ENCODE data around the gene ACSL3. TPM values are rescaled to one million over a fixed set of nuclear protein-coding genes. Genes with fewer than 3 reads are reported as not detected.

The ACSL3 gene
- total RNA-seq, 4 donors from 2014 or later, result 42.4 to 72.2 (median 62.2) TPM

DNA sequence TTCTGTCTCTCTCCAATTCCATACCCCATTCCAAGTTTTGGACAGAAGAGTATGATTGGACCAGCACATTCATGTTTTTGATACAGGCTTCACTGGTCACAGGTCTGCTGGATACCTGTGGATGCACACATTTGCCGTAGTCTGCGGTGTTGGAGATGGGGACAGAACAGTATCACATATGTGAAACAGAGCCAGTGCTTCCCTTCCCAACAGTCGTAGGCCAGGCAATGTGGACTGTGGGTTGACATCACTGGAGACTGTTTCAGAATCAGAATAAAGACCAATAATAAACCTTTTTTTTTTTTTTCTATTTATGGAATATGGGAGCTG lies 18.7 kb downstream of the ACSL3 start:
- ATAC-seq (ENCODE audit: low FRiP score) (no peak), DNase-seq (ENCODE audit: low spot score) (no peak)
- no peak for TF ChIP-seq CTCF (IDR thresholded peaks at IDR 0.05)

- TF ChIP-seq CTCF (IDR thresholded peaks at IDR 0.05), result no peak
- DNase-seq (ENCODE audit: low spot score) (no peak), ATAC-seq (ENCODE audit: low FRiP score) (no peak)
Observed at GRCh38 chr2:222882484-222882928, 21.7 kb downstream of the ACSL3 start.

- DNase-seq (ENCODE audit: low spot score) (no peak), ATAC-seq (ENCODE audit: low FRiP score) (no peak)
- no peak for TF ChIP-seq CTCF (IDR thresholded peaks at IDR 0.05)
Observed at GRCh38 chr2:222883420-222883819, 22.6 kb downstream of the ACSL3 start.

- TF ChIP-seq CTCF (IDR thresholded peaks at IDR 0.05), result no peak
- DNase-seq (ENCODE audit: low spot score) (no peak), ATAC-seq (ENCODE audit: low FRiP score) (peak; percentile 51)
Observed at GRCh38 chr2:222884114-222884771, 23.4 kb downstream of the ACSL3 start.

DNA sequence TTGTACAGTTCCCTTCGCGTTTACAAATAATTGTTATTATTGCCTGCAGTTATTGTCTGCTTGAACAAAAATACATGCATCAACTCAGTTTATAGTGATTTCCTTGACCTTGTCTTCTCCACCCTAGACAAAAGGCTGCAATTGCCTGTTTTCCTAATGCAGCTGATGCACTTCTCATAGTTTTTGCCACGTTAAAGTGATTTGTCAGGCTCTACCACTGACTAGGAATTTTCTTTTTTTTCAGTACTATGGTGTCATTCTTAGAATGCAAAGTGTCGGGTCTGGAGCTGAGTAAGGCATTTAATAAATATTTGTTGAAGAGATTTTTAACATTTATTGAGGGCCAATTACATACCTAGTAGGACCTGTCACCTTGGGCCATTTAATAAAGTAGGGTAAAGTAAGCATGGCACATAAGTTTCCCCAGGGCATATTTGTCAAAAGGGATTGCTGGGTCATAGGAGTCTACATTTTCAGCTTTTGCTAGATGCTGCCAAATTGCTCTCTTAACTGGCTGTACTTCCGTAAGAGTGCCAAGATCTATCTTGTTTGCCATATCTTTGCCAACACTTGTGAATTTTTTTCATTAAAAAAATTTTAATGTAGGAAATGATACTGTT lies 24.1 kb downstream of the ACSL3 start:
- no peak for TF ChIP-seq CTCF (IDR thresholded peaks at IDR 0.05)
- ATAC-seq (ENCODE audit: low FRiP score) (no peak), DNase-seq (ENCODE audit: low spot score) (no peak)

- ATAC-seq (ENCODE audit: low FRiP score), result no peak
- no peak for DNase-seq (ENCODE audit: low spot score)
- no peak for TF ChIP-seq CTCF (IDR thresholded peaks at IDR 0.05)
Observed at GRCh38 chr2:222887124-222887523, 26.3 kb downstream of the ACSL3 start.

GRCh38 chr2:222888716-222889115 lies 27.9 kb downstream of the ACSL3 start:
- ATAC-seq (ENCODE audit: low FRiP score), result no peak
- DNase-seq (ENCODE audit: low spot score), result no peak
- TF ChIP-seq CTCF (IDR thresholded peaks at IDR 0.05), result no peak
